Chondrocyte (in vitro differentiated cells): ENCODE measurements around the gene COL8A1. TPM values are rescaled to one million over a fixed set of nuclear protein-coding genes. Genes with fewer than 3 reads are reported as not detected.

Source experiments
- DNase-seq: peaks from one replicate; pipeline ENCODE4 v3.0.0; 2021; ENCODE audit warnings: mixed read lengths, low spot score
- H3K27ac Mint-ChIP-seq: one replicate; pipeline ENCODE4 v1.8.0; 2021; ENCODE audit warnings: mild to moderate bottlenecking, moderate library complexity, mixed read lengths; ENCODE audit not compliant: unreplicated experiment
- H3K27me3 Mint-ChIP-seq: 2 replicates; pipeline ENCODE4 v1.8.0; 2021; ENCODE audit warnings: low read depth, mixed read lengths
- H3K36me3 Mint-ChIP-seq: 2 replicates; pipeline ENCODE4 v1.8.0; 2021; ENCODE audit warnings: low read depth, mixed read lengths
- H3K4me1 Mint-ChIP-seq: 2 replicates; pipeline ENCODE4 v1.8.0; 2021; ENCODE audit warnings: low read depth, mild to moderate bottlenecking, mixed read lengths
- H3K4me3 Mint-ChIP-seq: one replicate; pipeline ENCODE4 v1.8.0; 2021; ENCODE audit warnings: mild to moderate bottlenecking, moderate library complexity, mixed read lengths; ENCODE audit not compliant: unreplicated experiment
- H3K9me3 Mint-ChIP-seq: 2 replicates; pipeline ENCODE4 v1.8.0; 2021; ENCODE audit warnings: low read depth, mixed read lengths
- total RNA-seq: library from RNA; stranded (reverse); gene quantifications from 3 replicates; pipeline ENCODE4 v1.2.1, GENCODE V29; 2021
- TF ChIP-seq, protein P1 (sequence below): fragments of 200-600 bp; sonication (generic); IDR thresholded peaks from 2 replicates; pipeline ENCODE4 v1.5.0; 2021; ENCODE audit warnings: antibody characterized with exemption, mild to moderate bottlenecking, moderate library complexity

The COL8A1 gene
- total RNA-seq, 1 donor from 2014 or later: 2,343 TPM

DNA sequence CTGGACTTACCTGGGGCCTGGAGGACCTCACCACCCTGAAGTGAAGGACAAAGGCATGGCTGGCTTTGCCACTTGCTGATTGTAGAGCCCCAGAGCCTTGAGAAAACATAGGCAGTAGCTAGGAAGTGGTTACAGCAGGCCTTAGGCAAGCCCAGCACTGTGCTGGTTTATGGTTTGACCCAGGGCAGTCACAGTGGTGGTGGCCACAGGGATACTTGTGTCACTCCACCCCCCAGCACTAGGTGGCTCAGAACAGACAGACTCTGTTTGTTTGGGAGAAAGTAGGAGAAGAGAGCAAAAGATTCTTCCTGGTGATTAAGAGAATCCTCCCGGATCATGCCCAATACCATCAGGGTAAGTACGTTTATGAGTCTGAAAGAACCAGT, 13.2 kb upstream of the COL8A1 start:
- Mint-ChIP-seq H3K4me3 (no peak overlapping the region), H3K27ac (no peak overlapping the region), H3K36me3 (no peaks in the 10 kb centered on the region), H3K4me1 (peaks cover 28% of the 10 kb centered on the region), H3K9me3 (no peaks in the 10 kb centered on the region), H3K27me3 (no peaks in the 10 kb centered on the region)
- TF ChIP-seq, protein P1, sequence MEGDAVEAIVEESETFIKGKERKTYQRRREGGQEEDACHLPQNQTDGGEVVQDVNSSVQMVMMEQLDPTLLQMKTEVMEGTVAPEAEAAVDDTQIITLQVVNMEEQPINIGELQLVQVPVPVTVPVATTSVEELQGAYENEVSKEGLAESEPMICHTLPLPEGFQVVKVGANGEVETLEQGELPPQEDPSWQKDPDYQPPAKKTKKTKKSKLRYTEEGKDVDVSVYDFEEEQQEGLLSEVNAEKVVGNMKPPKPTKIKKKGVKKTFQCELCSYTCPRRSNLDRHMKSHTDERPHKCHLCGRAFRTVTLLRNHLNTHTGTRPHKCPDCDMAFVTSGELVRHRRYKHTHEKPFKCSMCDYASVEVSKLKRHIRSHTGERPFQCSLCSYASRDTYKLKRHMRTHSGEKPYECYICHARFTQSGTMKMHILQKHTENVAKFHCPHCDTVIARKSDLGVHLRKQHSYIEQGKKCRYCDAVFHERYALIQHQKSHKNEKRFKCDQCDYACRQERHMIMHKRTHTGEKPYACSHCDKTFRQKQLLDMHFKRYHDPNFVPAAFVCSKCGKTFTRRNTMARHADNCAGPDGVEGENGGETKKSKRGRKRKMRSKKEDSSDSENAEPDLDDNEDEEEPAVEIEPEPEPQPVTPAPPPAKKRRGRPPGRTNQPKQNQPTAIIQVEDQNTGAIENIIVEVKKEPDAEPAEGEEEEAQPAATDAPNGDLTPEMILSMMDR: no peak
- DNase-seq: no peak

DNA sequence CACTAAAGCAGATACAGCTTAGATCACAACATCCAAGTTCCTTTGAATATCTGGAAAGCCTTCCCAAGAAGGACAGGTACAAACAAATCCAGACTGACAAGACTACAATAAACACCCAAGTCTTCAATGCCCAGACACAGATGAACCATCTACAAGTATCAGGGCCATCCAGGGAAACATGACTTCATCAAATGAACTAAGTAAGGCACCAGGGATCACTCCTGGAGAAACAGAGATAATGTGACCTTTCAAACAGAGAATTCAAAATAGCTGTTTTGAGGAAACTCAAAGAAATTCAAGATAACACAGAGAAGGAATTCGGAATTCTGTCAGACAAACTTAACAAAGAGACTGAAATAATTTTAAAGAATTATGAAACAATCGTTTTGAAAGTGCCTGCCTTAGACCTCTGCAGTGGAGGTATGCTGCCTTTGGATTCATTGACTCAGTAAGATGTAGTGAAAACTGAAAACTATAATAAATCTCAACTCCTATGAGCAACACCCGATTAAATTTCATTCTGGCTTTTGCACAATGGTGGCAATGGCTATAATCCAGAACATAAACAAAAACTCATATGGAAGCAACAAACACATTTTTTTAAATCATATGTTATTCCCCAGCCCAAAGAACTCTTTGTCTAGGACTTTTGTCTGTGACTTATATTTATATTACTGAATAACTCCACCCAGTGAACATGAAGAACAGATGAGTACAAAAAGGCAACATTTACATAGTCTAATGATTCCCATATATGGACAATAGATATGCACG, 12.6 kb upstream of the COL8A1 start:
- H3K27ac Mint-ChIP-seq: no peak overlapping the region
- H3K36me3 Mint-ChIP-seq: no peaks in the 10 kb centered on the region
- H3K27me3 Mint-ChIP-seq: no peaks in the 10 kb centered on the region
- TF ChIP-seq, protein P1: no peak
- no peak for DNase-seq
- H3K4me3 Mint-ChIP-seq: no peak overlapping the region
- H3K9me3 Mint-ChIP-seq: no peaks in the 10 kb centered on the region
- peaks cover 30% of the 10 kb centered on the region for H3K4me1 Mint-ChIP-seq

DNA sequence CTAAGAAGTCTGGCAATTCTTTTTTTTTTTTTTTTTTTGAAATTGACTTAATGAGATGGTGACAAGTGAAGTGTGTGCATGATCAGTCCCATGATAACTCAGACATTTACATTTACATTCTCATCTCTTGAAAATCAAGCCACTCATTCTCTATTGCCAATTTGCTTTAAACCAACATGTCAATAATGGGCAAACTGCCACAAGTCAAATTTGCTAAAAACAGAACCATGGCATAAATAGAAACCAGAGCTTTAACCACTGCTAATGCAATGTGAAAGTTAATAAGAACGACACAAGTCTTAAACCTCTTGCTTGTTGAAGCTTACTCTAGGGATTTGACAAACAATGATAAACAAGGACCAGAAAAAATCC, 12.0 kb upstream of the COL8A1 start:
- TF ChIP-seq, protein P1: no peak
- H3K36me3 Mint-ChIP-seq: no peaks in the 10 kb centered on the region
- H3K4me1 Mint-ChIP-seq: peaks cover 30% of the 10 kb centered on the region
- H3K9me3 Mint-ChIP-seq: no peaks in the 10 kb centered on the region
- no peaks in the 10 kb centered on the region for H3K27me3 Mint-ChIP-seq
- DNase-seq: no peak
- no peak overlapping the region for H3K4me3 Mint-ChIP-seq
- H3K27ac Mint-ChIP-seq: no peak overlapping the region

DNA sequence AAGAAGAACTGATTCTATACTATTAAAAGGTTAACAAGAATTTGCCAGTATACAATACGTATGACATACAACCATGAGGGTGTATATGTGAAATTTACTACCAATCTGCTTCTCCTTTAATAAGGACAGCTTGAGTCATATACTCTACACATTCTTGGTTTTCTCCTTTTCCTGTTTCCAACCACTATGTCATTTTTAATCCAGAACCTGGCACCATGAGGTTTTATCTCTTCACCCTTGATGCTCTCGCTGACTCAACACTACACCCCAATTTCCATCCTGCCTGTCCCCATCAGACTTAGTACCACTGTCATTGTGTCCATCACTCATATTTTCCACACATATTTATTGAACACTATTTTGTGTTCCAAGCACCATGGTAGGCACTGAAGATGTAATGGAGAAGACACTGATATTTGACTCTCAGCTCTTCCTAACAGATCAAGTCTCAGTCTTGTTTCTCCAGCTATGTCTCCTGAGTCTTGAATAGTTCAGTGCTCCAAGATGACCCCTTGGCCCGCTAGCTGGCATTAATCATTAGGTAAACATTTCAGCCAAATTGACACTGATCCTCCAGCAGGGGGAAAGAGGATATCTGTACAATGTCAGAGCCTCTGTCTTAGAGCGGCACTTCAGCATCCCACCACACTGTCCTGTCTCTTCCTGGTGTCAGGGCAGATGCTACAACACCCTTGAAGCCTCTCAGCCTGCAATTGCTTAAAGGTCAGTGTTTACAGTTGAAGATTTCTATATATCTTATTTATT, 11.2 kb upstream of the COL8A1 start:
- TF ChIP-seq, protein P1: peak; percentile 47
- Mint-ChIP-seq H3K27me3 (no peaks in the 10 kb centered on the region), H3K36me3 (no peaks in the 10 kb centered on the region), H3K9me3 (no peaks in the 10 kb centered on the region), H3K4me3 (no peak overlapping the region), H3K27ac (no peak overlapping the region), H3K4me1 (peaks cover 30% of the 10 kb centered on the region)
- DNase-seq: no peak

DNA sequence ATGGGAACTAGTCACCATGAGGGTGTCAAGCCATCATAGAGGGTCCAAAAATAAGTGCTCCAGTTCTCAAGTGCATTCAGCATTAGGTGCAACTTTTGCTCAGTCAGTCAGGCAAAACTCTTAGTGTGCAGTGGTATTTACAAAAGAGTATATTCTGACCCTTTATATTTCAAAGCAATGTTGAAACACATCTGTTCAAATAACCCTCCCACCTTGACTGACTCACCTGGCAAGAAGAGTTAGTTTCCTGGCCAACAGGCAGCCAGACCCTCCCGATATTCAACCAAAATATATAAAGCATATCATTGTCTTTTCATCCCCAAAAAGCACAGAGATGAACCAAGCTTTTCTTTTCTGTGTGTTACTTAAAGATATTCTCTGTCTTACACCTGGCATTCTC, 7.6 kb upstream of the COL8A1 start:
- Mint-ChIP-seq H3K9me3 (no peaks in the 10 kb centered on the region), H3K4me3 (no peak overlapping the region), H3K27me3 (no peaks in the 10 kb centered on the region), H3K27ac (no peak overlapping the region), H3K4me1 (peaks cover 46% of the 10 kb centered on the region), H3K36me3 (no peaks in the 10 kb centered on the region)
- no peak for DNase-seq
- TF ChIP-seq, protein P1: no peak
